Measurements from ENCODE around the gene PIP4K2A.

PIP4K2A gene

GRCh38 chr10:22617516-22617915, 96.9 kb downstream of the PIP4K2A start:
- DNase-seq = no peak

DNA sequence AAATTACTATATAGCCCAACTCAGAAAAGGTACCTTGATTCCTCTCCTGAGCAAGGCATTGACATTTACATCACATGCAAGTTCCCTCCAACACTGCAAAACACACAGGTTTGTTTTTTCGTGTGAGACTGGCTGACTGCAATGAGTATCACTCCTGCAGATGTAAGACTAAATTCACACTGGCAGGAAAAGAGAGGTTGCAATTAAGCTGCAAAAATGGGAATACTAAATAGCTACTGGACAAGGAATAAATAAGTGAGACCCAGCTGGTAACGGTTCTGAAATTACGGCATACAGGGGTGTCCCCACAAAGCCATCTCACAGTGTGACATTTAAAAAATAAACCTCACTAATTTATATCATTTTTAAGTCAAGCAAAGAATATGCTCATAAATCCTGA, 97.3 kb downstream of the PIP4K2A start:
- no peak for DNase-seq

DNA sequence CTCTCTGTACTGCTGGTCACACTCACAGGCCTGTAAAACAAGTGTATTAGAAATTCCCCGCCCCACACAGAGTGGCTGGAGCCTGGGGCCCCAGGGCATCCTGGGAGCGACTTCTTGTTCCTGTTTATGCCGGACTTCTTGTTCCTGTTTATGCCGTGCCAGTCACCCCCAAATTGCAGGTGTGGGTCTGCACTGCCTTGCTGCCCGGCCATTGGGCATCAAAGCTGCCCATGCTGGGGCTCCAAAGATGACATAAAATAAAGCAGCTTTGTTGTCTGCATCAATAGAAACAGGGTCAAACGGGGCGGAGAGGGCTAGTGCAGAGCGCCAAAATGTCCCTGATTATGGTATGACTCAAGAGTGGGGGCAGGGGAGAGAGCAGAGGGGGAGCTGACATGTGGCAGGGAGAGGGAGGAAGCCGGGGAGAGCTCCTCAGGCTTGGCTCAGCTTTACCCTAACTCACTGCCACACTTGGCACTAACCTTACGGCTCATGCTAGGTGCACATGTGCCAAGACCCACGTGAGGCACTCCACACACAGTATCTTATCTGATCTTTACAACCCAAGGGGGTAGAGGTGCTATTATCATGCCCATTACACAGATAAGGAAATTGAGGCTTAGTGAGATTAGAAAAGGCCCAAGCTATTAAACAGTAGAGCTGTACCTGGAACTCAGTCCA, 98.4 kb downstream of the PIP4K2A start:
- peak; percentile 40 for DNase-seq

- no peak for DNase-seq
These were observed 99.3 kb downstream of the PIP4K2A start for GRCh38 chr10:22615101-22615500.

- no peak for DNase-seq
These were observed 101.4 kb downstream of the PIP4K2A start for GRCh38 chr10:22613011-22613410.

- no peak for DNase-seq
These were observed 102.1 kb downstream of the PIP4K2A start for GRCh38 chr10:22612318-22612717.

DNA sequence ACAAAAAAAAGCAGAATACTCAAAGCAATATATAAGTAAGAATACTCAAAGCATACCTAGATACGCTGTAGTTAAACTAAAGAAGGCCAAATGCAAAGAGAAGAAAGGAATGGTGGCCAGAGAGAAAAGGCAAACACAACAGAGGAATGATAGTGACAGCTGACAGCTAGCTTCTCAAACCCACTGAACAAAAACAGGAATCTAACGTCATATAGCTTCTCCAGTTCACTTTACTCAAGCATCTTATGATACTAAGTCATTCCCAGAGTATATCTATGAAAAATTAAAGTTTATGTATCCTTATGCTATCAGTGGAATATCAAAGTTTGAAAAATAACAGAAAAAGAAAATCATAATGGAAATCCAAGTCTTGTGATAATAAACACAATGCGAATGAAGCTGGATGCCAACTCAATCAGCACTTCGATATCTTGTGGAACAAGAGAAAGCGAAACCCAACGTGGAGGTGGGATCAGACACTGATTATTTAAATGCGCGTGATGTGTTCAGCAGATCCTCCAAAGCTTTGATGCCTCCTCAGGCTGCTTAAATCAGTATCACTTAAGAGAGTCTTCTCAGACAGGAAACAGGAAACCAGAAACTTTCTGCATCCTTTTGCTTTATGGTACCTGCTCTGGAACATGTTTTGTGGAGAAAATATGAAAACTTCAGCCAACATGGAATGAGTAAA, 102.8 kb downstream of the PIP4K2A start:
- no peak for DNase-seq

DNA sequence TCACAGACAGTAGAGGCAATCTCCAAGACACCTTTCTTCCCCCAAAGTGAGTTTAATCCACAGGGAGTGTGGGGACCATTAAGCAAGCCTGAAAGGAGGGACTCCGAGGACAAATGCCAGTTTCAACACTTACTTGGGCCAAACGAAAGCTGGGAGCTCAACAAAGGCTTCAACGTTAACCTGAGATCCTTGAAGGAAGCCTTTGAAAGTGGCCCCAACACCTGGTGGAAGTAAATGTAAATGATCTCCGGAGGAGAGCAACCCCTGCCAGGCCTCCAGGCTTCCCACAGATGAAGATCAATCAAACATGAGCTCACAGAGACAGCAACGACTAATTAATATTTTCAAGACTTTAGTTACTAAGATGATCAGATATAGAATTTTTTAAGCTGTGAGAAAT, 103.8 kb downstream of the PIP4K2A start:
- DNase-seq = no peak

- DNase-seq = no peak
These were observed 104.5 kb downstream of the PIP4K2A start for GRCh38 chr10:22609719-22610465.

GRCh38 chr10:22609251-22609650, 105.1 kb downstream of the PIP4K2A start:
- DNase-seq = no peak

GRCh38 chr10:22607261-22607660, 107.1 kb downstream of the PIP4K2A start:
- no peak for DNase-seq

GRCh38 chr10:22606164-22606614, 108.2 kb downstream of the PIP4K2A start:
- no peak for DNase-seq

DNA sequence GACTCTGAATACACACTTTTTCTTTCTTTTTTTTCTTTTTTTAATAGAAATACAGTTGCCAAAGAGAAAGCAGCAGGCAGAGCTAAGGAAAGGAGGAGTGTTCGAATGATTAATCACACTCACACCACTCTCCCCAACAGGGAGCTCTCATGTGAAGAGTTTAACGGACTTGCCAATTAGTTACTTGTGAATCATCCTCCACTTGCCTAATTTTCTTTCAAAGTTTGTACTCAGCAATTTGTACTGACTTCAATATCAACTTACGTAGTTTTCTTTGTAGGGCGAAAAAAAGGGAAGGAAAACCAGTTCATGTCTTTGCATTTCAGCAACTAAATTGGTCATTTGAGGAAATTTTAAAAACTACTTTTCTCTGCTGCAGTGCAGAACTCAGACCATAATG, 109.2 kb downstream of the PIP4K2A start:
- no peak for DNase-seq

DNA sequence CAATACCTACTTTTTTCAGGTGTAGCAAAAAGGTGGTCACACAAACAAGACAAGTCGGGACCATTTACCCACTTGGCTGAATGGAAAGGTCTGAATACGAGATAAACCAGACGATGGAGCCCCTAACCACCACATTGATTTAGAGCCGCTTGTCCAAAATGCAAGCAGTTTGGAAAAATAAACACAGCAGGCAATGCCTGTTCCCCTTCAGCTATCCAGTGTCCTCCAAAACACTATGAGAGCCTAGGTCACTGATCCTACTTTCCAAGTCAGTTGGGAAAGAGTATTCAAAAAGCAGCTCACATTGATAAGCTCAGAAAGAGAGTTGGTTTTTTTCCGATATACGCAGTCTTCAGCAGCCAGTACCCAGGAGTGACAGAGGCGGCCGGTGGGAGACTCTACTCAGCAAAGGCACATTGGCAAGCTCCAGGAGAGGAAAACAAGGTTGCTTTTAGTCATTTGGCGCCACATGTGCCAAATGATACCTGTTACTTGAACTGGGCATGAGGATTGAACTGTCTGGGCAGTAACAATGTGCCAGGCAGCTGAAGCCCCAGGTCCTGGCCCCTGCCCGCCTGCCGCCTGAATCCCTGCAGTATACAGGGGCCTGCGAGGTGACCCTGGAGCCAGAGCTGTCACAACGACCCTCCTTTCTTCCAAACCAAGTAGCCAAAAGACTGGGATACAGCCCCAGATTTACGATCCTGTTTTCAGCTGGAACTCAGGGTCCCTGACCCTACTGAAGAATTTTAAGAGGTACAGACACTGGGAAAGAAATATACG, 109.8 kb downstream of the PIP4K2A start:
- no peak for DNase-seq

- no peak for DNase-seq
These were observed 110.8 kb downstream of the PIP4K2A start for GRCh38 chr10:22603581-22603980.

DNA sequence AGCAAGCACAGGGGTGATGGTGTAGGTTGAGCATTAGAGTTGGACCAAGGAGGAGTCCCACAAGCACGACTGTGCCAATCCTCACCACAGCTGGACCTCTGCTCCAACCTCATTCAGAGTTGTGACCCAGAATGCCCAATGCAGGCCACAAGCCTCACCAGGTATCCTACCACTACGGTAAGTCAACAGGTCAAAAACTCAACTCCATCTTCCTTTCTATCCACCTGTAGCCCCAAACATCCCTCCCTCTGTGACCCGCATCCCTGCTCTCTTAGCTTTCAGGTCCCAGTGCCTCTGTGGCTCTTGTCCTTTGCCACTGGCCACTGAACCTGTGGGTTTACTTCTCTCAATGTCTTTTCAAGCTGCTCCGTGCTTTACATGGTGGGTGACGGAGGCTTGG, 112.8 kb downstream of the PIP4K2A start:
- no peak for DNase-seq

DNA sequence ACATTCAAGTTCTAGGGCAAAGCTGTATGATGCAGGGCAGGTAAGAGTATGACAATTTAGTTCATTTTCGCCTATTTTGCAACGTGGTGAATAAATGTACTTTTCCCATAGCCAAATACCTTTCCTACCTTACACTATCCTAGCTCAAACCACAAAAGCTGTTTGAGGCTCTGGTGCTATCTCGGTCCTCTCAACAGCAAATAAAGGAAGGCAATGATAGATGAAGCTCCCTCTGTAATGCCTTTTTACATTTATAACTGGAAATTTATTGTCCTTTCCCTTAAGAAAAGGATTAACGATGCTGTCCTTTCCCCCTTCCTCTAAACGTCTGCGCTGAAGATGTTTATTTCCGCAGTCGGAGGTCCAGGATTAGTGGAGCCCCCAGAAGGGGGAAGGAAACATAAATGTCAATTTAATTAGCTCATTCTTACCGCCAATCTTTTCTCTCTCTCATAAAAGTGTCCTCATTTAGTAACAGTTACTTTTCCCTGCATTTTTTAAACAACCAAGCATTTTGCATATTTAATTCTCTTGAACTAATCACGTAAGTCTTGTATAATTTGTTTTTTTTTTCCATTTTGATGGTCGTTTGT, 114.6 kb downstream of the PIP4K2A start:
- DNase-seq = no peak

- DNase-seq = no peak
These were observed 115.3 kb downstream of the PIP4K2A start for GRCh38 chr10:22599048-22599561.

- no peak for DNase-seq
These were observed 115.9 kb downstream of the PIP4K2A start for GRCh38 chr10:22598478-22598877.

GRCh38 chr10:22597138-22597537, 117.2 kb downstream of the PIP4K2A start:
- DNase-seq = no peak

DNA sequence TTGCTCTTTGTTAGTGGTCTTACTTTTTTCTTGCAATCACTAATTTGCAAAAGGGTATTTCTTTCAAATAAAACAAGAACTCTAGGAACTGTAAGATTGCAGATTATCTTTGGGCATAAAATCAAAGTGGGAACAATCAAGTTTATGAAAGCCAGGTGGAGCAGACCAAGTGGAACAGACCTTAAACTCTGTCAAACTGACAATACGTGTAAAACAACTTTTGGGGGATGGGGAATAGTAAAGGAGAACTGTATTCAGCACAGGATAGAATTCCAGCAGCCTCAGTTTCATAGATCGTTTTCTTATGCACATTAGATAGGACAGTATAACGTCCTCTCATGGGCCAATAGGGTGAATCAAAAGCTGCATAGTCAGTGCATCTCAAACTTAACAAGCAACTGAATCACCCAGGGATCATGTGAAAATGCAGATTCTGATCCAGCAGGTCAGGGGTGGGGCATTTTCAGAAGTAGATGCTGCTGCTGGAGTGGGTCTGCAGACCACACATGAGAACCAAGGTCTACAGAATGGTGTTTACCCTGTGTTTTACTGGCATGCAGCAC, 120.7 kb downstream of the PIP4K2A start:
- no peak for DNase-seq

DNA sequence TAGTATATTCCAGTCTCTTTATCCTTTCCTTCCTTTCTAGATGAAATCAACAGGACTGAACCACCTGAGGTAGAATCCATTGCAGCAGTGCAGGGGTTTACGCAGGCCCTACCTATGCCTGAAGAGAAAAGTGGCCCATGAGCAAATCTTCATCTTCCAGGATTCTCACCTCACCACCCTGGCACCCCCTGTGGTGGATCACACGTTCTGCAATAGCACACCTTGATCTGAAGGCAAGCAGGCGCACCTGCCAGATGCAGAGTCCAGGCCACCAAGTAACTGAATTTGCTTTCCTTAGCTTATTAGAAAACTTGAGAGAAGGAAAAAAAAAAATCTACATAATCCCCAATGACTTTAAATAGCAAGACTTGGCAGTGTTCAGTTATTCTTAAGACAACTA, 121.4 kb downstream of the PIP4K2A start:
- DNase-seq = no peak
